ENCODE measurements around the gene KDM1A.

The KDM1A gene

GRCh38 chr1:23069675-23070074, 50.4 kb downstream of the KDM1A start:
- no peak for DNase-seq (ENCODE audit: low spot score)

- no peak for DNase-seq (ENCODE audit: low spot score)
These were observed 54.7 kb downstream of the KDM1A start for GRCh38 chr1:23074012-23074411.

- DNase-seq (ENCODE audit: low spot score), result no peak
These were observed 59.8 kb downstream of the KDM1A start for GRCh38 chr1:23079025-23079424.

- DNase-seq (ENCODE audit: low spot score), result no peak
These were observed 61.6 kb downstream of the KDM1A start for GRCh38 chr1:23080885-23081284.

DNA sequence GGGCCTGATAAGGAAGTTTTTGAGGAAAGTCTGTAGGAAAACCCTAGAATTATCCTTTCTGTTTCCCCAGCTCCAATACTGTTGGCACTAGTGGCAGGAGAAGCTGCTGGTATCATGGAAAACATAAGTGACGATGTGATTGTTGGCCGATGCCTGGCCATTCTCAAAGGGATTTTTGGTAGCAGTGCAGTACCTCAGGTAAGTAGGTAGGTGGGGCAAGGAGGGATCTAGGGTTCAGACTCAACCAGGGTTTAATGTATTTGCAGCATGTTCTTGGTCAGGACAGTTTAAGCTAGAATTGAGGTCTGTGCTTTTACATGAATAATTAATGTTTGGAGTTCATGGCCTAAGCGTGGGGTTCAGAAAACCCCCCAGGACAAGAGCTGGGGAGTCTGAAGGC, 62.1 kb downstream of the KDM1A start:
- no peak for DNase-seq (ENCODE audit: low spot score)

DNA sequence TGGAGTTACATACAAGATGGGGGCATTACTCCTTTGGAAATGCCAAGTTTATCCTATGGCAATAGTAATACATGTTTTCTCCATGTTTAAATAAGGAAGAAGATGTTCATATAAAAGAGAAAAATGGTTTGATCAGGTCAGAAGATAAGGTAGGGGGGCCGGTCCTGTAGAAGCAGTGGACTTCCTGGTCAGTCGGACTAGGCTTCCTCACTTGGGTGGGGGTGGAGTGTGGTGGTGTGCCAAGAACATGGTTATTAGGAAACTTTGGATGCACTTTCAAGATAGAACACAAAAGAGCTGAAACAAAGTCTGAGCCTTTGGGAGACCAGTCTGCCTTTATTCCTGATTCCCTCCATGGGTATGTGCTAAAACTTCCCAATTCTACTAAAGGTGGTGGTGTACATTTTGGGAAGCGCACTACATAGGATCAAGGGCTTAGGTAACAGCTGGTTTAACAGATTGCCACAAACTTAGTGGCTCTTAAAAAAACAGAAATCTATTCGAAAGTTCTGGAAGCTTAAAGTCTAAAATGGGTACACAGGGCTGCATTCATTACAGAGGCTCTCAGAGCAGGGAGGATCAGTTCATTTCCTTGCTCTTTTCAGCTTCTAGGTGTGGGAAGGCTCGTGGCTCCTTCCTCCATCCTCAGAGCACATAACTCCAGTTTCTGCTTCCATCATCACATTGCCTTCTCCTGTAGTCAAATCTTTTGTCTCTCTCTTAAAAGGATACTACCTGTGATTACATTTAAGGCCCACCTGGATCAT, 64.6 kb downstream of the KDM1A start:
- no peak for DNase-seq (ENCODE audit: low spot score)

GRCh38 chr1:23084880-23085279, 65.6 kb downstream of the KDM1A start:
- DNase-seq (ENCODE audit: low spot score), result no peak

DNA sequence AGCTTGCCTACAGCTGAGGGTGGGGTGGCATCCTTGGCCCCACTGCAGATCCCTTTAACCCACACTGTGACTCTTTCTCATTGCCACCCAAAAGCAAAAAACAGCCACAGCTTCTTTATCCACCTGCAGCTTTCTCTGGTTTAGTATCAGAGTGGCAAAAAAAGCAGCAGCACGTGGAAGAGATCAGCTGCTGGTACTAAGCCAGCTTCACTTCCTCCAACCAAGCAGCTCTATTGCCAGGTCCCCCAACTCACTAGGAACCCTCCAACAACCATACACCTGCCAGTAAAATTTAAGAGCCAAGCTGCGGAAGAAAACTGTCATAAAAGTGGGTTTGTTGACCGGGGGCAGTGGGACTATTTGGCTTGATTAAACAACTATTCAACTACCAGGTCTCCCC, 66.4 kb downstream of the KDM1A start:
- no peak for DNase-seq (ENCODE audit: low spot score)

DNA sequence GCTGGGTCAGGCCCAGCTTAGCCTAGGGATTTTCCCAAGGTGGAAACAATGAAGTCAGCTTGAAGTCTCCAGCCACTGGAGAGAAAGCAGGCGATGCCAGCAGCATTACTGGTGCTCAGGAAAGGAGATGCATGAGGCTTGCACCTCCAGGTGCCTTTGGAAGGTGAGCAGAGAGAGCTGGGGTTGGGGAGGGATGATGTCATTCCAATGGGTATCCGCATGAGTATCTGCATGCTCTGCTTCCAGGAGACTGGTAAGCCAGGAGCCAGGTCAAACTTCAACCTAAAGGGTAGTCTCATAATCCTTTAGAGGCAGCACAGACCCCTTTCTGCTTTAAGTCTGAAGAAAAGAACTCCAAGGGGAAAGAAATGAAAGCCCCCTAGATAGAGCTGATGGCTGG, 68.8 kb downstream of the KDM1A start:
- DNase-seq (ENCODE audit: low spot score), result no peak

DNA sequence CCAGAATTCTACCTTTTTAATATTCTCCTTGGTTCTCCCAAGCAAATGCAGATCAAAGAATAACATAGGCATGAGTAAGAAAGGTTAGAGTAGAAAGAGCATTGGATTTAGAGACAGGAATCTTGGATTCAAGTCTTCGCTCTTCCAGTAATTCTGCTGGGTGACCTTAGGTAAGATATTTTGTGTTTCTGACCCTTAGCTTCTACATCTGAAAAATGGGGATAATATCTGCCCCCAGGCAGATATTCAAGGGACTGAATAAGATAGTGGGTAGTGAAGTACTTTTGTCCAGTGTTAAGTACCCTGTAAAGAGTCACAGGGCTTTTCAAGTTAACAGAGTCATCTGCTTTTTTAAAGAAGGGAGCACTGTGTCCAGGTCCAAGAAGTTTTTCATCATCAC, 70.8 kb downstream of the KDM1A start:
- no peak for DNase-seq (ENCODE audit: low spot score)

DNA sequence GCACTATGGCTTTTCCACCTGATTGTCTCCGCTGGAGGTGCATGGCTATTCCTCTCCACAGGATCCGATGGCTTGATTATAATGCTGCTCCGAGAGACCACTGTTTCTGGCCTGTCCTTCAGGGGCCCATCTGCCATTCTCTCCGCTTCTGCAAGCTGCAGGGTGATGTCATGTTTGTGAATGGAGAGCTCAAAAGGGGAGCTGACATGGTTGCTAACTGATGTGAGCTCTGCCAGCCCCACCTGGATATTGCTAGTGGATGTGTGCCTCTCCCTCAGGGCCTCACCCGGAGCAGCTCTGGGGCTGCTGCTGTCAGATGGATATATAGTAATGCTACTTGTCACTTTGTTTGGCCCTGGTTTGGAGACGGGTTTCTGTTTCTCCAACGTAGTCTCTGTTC, 72.3 kb downstream of the KDM1A start:
- no peak for DNase-seq (ENCODE audit: low spot score)

DNA sequence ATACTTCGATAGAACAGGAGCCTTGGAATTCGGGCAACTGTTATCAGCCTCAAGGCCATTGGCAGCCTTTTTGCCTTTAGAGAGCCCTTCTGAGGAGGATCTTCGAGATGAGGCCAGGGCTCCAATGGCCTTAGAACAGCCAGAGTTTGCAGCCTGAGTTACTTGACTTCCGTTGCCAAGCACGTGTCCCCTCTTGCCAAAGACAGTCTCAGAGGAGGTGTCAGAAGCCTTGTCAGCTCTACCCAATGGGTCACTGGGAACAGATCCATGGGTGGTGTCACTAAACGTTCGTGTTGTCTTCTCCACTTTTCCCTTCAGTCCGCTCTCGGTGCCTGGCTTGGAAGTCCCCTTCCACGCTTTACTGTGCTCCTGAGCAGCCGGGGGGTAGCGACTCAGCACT, 73.2 kb downstream of the KDM1A start:
- no peak for DNase-seq (ENCODE audit: low spot score)

DNA sequence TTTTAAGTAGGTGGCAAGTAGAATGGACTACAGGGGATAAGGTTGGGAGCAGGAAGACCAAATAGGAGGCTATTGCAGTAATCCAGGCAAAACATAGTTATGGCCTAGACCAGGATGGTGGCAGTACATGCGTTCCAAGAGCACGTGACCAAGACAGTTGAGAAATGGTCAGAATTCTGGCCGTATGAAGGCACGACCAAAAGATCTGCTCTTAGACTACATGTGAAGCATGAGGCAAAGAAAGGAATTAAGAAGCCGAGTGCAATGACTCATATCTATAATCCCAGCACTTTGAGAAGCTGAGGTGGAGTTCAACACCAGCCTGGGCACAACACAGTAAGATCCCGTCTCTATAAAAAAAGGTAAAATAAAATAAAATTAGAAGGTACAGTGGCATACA, 78.0 kb downstream of the KDM1A start:
- DNase-seq (ENCODE audit: low spot score), result no peak

DNA sequence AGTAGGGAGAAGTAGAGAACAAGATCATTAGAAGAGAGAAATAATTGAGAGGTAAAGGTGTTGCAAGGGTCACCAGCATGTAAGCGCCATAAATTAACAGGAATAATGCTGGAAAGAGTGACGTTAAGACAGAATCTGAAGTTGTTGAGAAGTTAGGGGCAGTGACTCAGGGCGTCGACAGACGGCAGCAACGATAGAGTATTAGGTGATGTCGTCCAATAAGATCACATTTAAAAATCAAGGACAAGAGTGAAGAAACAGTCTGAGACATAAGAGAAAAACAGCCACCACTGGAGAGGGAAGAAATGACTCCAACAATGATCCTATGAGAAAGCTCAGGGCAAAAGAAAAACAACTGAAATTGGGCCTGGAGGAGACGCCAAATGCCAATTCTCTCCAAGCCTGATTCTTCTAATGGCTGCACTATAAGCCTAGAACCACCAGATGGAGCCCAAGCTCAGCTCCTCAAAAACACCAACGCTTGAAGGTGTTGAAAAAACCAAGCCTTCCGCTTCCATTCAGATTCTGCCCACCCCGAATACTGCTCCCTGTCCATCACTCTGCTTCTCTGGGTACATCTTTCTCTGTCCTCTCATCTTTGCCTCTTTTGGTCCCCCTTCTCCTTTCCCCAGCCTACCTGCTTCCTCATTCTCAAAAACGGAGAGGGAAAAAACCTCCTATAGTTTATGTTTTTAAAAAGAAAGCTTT, 79.3 kb downstream of the KDM1A start:
- DNase-seq (ENCODE audit: low spot score), result peak; percentile 37

DNA sequence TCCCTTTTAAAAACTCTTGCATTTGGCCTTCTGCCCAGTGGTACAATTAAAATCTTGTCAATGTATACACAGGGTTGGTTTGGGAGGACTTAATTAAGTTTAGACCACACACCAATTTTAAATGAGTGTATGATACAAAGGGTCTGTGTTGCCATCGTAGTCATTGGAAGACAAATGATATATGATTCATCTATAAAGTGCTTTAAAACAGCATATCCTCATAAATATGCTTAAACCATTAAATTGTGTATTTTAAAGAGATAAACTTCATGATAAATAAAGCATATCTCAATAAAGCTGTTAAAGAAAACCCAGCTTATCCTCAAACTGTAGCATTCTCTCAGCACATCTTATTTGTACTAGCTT, 79.9 kb downstream of the KDM1A start:
- DNase-seq (ENCODE audit: low spot score), result no peak

- peak; percentile 71 for DNase-seq (ENCODE audit: low spot score)
These were observed 80.9 kb downstream of the KDM1A start for GRCh38 chr1:23100074-23100748.

- no peak for DNase-seq (ENCODE audit: low spot score)
These were observed 82.0 kb downstream of the KDM1A start for GRCh38 chr1:23101101-23101827.

GRCh38 chr1:23101887-23102286, 82.6 kb downstream of the KDM1A start:
- no peak for DNase-seq (ENCODE audit: low spot score)

GRCh38 chr1:23102289-23102688, 83.0 kb downstream of the KDM1A start:
- peak; percentile 42 for DNase-seq (ENCODE audit: low spot score)

GRCh38 chr1:23103001-23103889, 84.0 kb downstream of the KDM1A start:
- DNase-seq (ENCODE audit: low spot score), result peak; percentile 29

- no peak for DNase-seq (ENCODE audit: low spot score)
These were observed 89.8 kb downstream of the KDM1A start for GRCh38 chr1:23108918-23109533.

Data from hepatic stellate cell (primary cell).